K562 (cell line): Measurements from ENCODE around the gene FOXR1. TPM values are rescaled to one million over a fixed set of nuclear protein-coding genes. Genes with fewer than 3 reads are reported as not detected.

Experiments
- DIDO1 ChIP-seq: fragments of 450-650 bp; IDR thresholded peaks from 2 replicates; pipeline ENCODE4 v1.6.1; 2016; ENCODE audit warnings: low read depth, missing biosample characterization, missing genetic modification characterization
- ETV1 ChIP-seq: fragments of 450-650 bp; conservative IDR thresholded peaks from 2 replicates; pipeline ENCODE4 v1.6.1; 2016; ENCODE audit warnings: missing genetic modification characterization, control low read depth, low read depth, missing compliant biosample characterization
- PHF8 ChIP-seq: fragments of 200-600 bp; sonication (generic); IDR thresholded peaks from 2 replicates; pipeline ENCODE4 v1.6.1; 2012; ENCODE audit warnings: mixed run types, mild to moderate bottlenecking, inconsistent platforms, low read length, moderate library complexity, borderline replicate concordance
- SRSF3 ChIP-seq: fragments of 200-400 bp; formaldehyde crosslinking; IDR thresholded peaks from 2 replicates; pipeline ENCODE4 v1.6.1; 2016; ENCODE audit warnings: mild to moderate bottlenecking, low read length, moderate library complexity; ENCODE audit not compliant: insufficient read depth
- ZBTB7A ChIP-seq: IDR thresholded peaks from 2 replicates; pipeline ENCODE4 v1.6.1; 2011; ENCODE audit warnings: low read depth, mild to moderate bottlenecking, low read length, moderate library complexity, borderline replicate concordance; ENCODE audit not compliant: control insufficient read depth
- polyA plus RNA-seq, 8 experiments: library from polyadenylated mRNA; depleted of rRNA in 4 of 8; stranded (reverse) in 5 of 8; unstranded in 3 of 8; fragments of >200 nt; fragmentation: Nextera tagmentation in 2 of 8; fragmentation: Illumina TruSeq in 1 of 8; extraction: Ambion mirVana in 2 of 8; extraction: Trizol in 1 of 8; gene quantifications; 2 replicates each; pipeline versions ENCODE4 v1.2.1 to v1.2.3, GENCODE V29; 2011 to 2014; ENCODE audit warnings: inconsistent platforms in 1 of 8, missing spikeins in 1 of 8
- total RNA-seq, 7 experiments: library from RNA; depleted of rRNA in 6 of 7; stranded (reverse); fragments of >200 nt in 6 of 7; fragmentation: Illumina TruSeq in 2 of 7; extraction: Trizol in 2 of 7; gene quantifications; 2 replicates each; pipeline versions ENCODE4 v1.2.1 to v1.2.3, GENCODE V29; 2011 to 2021; ENCODE audit warnings: low replicate concordance in 1 of 7
- TF ChIP-seq, protein P1 (sequence below): fragments of 450-650 bp; IDR thresholded peaks from 2 replicates; pipeline ENCODE4 v1.6.1; 2018; ENCODE audit not compliant: partially characterized antibody
- TF ChIP-seq, protein P2 (sequence below): fragments of 200-800 bp; sonication (Bioruptor generic); IDR thresholded peaks from 2 replicates; pipeline ENCODE4 v1.6.1; 2017; ENCODE audit warnings: missing genetic modification characterization, missing compliant biosample characterization

The FOXR1 gene
- total and polyA plus RNA-seq, 9 of the 15 experiments (the other 6 are each of a cell fraction or from before 2014, with no cell fraction given) = not detected

DNA sequence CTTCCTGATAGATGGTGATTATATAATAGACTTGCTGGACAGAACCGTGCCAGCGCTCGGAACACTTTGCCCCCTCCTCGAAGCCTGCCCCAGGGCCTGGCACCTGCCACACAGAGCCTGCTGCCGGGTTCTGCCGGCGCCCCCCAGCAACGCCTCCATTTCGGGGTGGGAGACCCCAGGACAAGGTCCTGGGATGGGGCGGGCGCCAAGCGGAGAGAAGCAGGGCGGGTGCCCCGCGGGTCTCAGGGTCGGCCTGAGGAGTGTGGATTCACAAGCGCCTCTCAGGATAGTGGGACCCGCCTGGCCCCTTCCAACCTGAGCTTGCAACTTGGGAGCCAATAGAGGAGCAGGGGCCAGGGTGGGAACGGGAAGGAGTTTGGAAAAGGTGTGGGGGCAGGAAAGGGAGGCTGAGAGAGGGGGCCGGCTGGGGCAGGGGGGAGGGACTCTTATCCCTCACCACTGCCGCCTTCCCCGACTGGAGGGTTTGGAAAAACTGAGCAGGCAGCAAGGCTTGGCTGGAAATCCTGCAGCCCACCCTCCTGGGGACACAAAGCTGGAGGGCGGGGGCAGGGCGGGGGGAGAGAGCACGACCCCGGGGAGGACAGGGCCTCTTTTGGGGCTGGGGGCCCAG, 42.6 kb upstream of the FOXR1 start (continued):
- TF ChIP-seq, protein P1, sequence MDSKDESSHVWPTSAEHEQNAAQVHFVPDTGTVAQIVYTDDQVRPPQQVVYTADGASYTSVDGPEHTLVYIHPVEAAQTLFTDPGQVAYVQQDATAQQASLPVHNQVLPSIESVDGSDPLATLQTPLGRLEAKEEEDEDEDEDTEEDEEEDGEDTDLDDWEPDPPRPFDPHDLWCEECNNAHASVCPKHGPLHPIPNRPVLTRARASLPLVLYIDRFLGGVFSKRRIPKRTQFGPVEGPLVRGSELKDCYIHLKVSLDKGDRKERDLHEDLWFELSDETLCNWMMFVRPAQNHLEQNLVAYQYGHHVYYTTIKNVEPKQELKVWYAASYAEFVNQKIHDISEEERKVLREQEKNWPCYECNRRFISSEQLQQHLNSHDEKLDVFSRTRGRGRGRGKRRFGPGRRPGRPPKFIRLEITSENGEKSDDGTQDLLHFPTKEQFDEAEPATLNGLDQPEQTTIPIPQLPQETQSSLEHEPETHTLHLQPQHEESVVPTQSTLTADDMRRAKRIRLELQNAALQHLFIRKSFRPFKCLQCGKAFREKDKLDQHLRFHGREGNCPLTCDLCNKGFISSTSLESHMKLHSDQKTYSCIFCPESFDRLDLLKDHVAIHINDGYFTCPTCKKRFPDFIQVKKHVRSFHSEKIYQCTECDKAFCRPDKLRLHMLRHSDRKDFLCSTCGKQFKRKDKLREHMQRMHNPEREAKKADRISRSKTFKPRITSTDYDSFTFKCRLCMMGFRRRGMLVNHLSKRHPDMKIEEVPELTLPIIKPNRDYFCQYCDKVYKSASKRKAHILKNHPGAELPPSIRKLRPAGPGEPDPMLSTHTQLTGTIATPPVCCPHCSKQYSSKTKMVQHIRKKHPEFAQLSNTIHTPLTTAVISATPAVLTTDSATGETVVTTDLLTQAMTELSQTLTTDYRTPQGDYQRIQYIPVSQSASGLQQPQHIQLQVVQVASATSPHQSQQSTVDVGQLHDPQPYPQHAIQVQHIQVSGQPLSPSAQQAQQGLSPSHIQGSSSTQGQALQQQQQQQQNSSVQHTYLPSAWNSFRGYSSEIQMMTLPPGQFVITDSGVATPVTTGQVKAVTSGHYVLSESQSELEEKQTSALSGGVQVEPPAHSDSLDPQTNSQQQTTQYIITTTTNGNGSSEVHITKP = peak; percentile 37
- TF ChIP-seq PHF8 = peak; percentile 6; the same call in 1 of the 2 replicates
- TF ChIP-seq ZBTB7A = peak; percentile 43
- TF ChIP-seq DIDO1 (tag) = 0 out of 2 replicates have a peak, but pooled peaks have one; percentile 47
- 0 out of 2 replicates have a peak, but pooled peaks have one; percentile 16 for TF ChIP-seq ETV1 (tag)
- TF ChIP-seq, protein P2, sequence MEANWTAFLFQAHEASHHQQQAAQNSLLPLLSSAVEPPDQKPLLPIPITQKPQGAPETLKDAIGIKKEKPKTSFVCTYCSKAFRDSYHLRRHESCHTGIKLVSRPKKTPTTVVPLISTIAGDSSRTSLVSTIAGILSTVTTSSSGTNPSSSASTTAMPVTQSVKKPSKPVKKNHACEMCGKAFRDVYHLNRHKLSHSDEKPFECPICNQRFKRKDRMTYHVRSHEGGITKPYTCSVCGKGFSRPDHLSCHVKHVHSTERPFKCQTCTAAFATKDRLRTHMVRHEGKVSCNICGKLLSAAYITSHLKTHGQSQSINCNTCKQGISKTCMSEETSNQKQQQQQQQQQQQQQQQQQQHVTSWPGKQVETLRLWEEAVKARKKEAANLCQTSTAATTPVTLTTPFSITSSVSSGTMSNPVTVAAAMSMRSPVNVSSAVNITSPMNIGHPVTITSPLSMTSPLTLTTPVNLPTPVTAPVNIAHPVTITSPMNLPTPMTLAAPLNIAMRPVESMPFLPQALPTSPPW (CRISPR knock-in tag) = peak; percentile 90
- TF ChIP-seq SRSF3 = no peak
